ENCODE data around the gene PIEZO1. TPM values are rescaled to one million over a fixed set of nuclear protein-coding genes. Genes with fewer than 3 reads are reported as not detected.

PIEZO1 gene
- polyA plus RNA-seq, 1 of the 3 experiments (the other 2 are of a cell fraction), result 184 TPM

GRCh38 chr16:88676502-88677242, 108.3 kb downstream of the PIEZO1 start:
- Histone ChIP-seq H4K20me1 (ENCODE audit: insufficient read depth) (no peaks in the 10 kb centered on the region), H3K9me2 (no peaks in the 10 kb centered on the region), H3K36me3 (replicated peaks in 1 of 2; ENCODE audit: control insufficient read depth in 1 of 2, insufficient read depth in 2 of 2, low read length in 1 of 2) (no peaks in the 10 kb centered on the region), H2AFZ (ENCODE audit: low read depth) (no peak overlapping the region), H3K4me3 (ENCODE audit: low read depth in 2 of 2, low read length in 1 of 2) (no peak overlapping the region), H3F3A (replicated peaks; ENCODE audit: insufficient read depth) (no peaks in the 10 kb centered on the region), H3K9ac (no peak overlapping the region), H3K4me2 (no peak overlapping the region), H3K4me1 (ENCODE audit: control insufficient read depth in 1 of 2, insufficient read depth in 2 of 2, low read depth in 1 of 2, low read length in 1 of 2) (peaks cover 0 to 5% of the 10 kb centered on the region in 2 experiments; a peak in 1 of 4 replicates), H3K27ac (ENCODE audit: low read depth in 2 of 2, low read length in 1 of 2) (no peak overlapping the region), H3K79me2 (ENCODE audit: insufficient read depth) (no peaks in the 10 kb centered on the region), H3K9me3 (no peaks in the 10 kb centered on the region), H3K27me3 (ENCODE audit: insufficient read depth) (no peaks in the 10 kb centered on the region)
- 85% methylated on average over 12 of the region's 22 CpGs for WGBS (ENCODE audit: low lambda C conversion rate)
- ChIA-PET CTCF (interaction anchor here (1.4 kb wide), 1 partner anchor 8 kb away, joined by 5 read pairs; no protein-coding TSS in a partner anchor), POLR2A (no interaction called here)
- DNase-seq, result no peak
- TF ChIP-seq IRF3 (IDR thresholded peaks at IDR 0.05; ENCODE audit: low read depth, low read length) (no peak), YY1 (IDR thresholded peaks at IDR 0.05; ENCODE audit: low read depth) (no peak)

- Histone ChIP-seq H3K9ac (no peak overlapping the region), H3K27ac (ENCODE audit: low read depth in 2 of 2, low read length in 1 of 2) (no peak overlapping the region), H3F3A (replicated peaks; ENCODE audit: insufficient read depth) (no peaks in the 10 kb centered on the region), H3K4me1 (ENCODE audit: control insufficient read depth in 1 of 2, insufficient read depth in 2 of 2, low read depth in 1 of 2, low read length in 1 of 2) (peaks cover 0 to 5% of the 10 kb centered on the region in 2 experiments; a peak in 1 of 4 replicates), H3K4me2 (no peak overlapping the region), H3K36me3 (replicated peaks in 1 of 2; ENCODE audit: control insufficient read depth in 1 of 2, insufficient read depth in 2 of 2, low read length in 1 of 2) (peaks cover 0 to 3% of the 10 kb centered on the region in 2 experiments), H2AFZ (ENCODE audit: low read depth) (no peak overlapping the region), H3K27me3 (ENCODE audit: insufficient read depth) (no peaks in the 10 kb centered on the region), H3K79me2 (ENCODE audit: insufficient read depth) (no peaks in the 10 kb centered on the region), H3K4me3 (ENCODE audit: low read depth in 2 of 2, low read length in 1 of 2) (no peak overlapping the region), H4K20me1 (ENCODE audit: insufficient read depth) (no peaks in the 10 kb centered on the region), H3K9me2 (no peaks in the 10 kb centered on the region), H3K9me3 (no peaks in the 10 kb centered on the region)
- ChIA-PET CTCF (interaction anchor here (1.0 kb wide), 1 partner anchor 12 kb away, joined by 3 read pairs; no protein-coding TSS in a partner anchor), POLR2A (no interaction called here)
- WGBS (ENCODE audit: low lambda C conversion rate), result 90% methylated on average over 17 of the region's 19 CpGs
- TF ChIP-seq SMC3 (IDR thresholded peaks at IDR 0.05; ENCODE audit: low read depth, low read length) (no peak), TAF1 (IDR thresholded peaks at IDR 0.05; ENCODE audit: borderline replicate concordance, low read depth, low read length) (no peak), YY1 (IDR thresholded peaks at IDR 0.05; ENCODE audit: low read depth) (no peak), EZH2phosphoT487 (IDR thresholded peaks at IDR 0.05; ENCODE audit: borderline replicate concordance, low read depth) (no peak), MAX (IDR thresholded peaks at IDR 0.05; ENCODE audit: low read depth) (no peak), TEAD4 (IDR thresholded peaks at IDR 0.05; ENCODE audit: borderline replicate concordance, insufficient read depth) (no peak), REST (IDR thresholded peaks at IDR 0.05; ENCODE audit: low read depth, low read length) (no peak)
- no peak for DNase-seq
These were observed 111.2 kb downstream of the PIEZO1 start for GRCh38 chr16:88673716-88674379.

Measured in SK-N-SH (cell line).